PC-3 (cell line): ENCODE results near the gene RAB44. TPM values are rescaled to one million over a fixed set of nuclear protein-coding genes. Genes with fewer than 3 reads are reported as not detected.

Source experiments
- ATAC-seq: fragments of 200-7000 bp; cut with Tn5 transposase; 2 replicates; pipeline ENCODE4 v1.9.1; 2020; ENCODE audit warnings: mild to moderate bottlenecking, moderate library complexity
- BruUV-seq: library from RNA; stranded (reverse); fragments of 400-500 nt; replicated peaks from 2 replicates; lab custom pipeline; 2021; lab: Mats Ljungman, UMichigan
- CTCF ChIA-PET: fragments of 300-600 bp; sonication (Branson Sonifier 250); formaldehyde crosslinking; loops from one replicate; lab custom pipeline; 2022; ENCODE audit warnings: antibody characterized with exemption; lab: Charles Lee
- POLR2A ChIA-PET: fragments of 300-600 bp; sonication (Branson Sonifier 250); formaldehyde crosslinking; loops from one replicate; lab custom pipeline; 2022; ENCODE audit warnings: antibody characterized with exemption; ENCODE audit not compliant: unreplicated experiment; lab: Charles Lee
- DNase-seq: peaks from one replicate; pipeline ENCODE4 v3.0.0-alpha.2; 2015
- H2AFZ ChIP-seq: fragments of 300-600 bp; sonication (generic); 2 replicates; pipeline ENCODE4 v1.6.0; 2016; ENCODE audit warnings: antibody characterized with exemption, low read length
- H3F3A ChIP-seq: fragments of 300-600 bp; sonication (generic); one replicate; pipeline ENCODE4 v1.6.0; 2017; ENCODE audit warnings: antibody characterized with exemption, low read length, control low read depth, mild to moderate bottlenecking; ENCODE audit not compliant: unreplicated experiment
- H3K27ac ChIP-seq: fragments of 300-600 bp; sonication (generic); 2 replicates; pipeline ENCODE4 v1.5.1; 2016; ENCODE audit warnings: mild to moderate bottlenecking, low read length
- H3K27me3 ChIP-seq: fragments of 300-600 bp; sonication (generic); 2 replicates; pipeline ENCODE4 v1.6.1; 2016; ENCODE audit warnings: low read length, mixed read lengths
- H3K36me3 ChIP-seq: fragments of 300-600 bp; sonication (generic); 2 replicates; pipeline ENCODE4 v1.6.1; 2016; ENCODE audit warnings: low read depth, mixed run types, low read length, mixed read lengths
- H3K4me1 ChIP-seq: fragments of 300-600 bp; sonication (generic); 2 replicates; pipeline ENCODE4 v1.5.1; 2016; ENCODE audit warnings: low read length; ENCODE audit not compliant: insufficient read depth
- H3K4me2 ChIP-seq: fragments of 300-600 bp; sonication (generic); 2 replicates; pipeline ENCODE4 v1.6.0; 2016; ENCODE audit warnings: low read length
- H3K4me3 ChIP-seq: fragments of 300-600 bp; sonication (generic); 2 replicates; pipeline ENCODE4 v1.5.1; 2016; ENCODE audit warnings: mild to moderate bottlenecking, low read length, mixed read lengths
- H3K79me2 ChIP-seq: fragments of 300-600 bp; sonication (generic); 2 replicates; pipeline ENCODE4 v1.6.1; 2017; ENCODE audit warnings: low read length, mixed read lengths
- H3K9ac ChIP-seq: fragments of 300-600 bp; sonication (generic); 2 replicates; pipeline ENCODE4 v1.6.0; 2016; ENCODE audit warnings: mild to moderate bottlenecking, low read length
- H3K9me2 ChIP-seq: fragments of 300-600 bp; sonication (generic); replicated peaks from 2 replicates; pipeline ENCODE4 v1.6.1; 2016; ENCODE audit warnings: mixed run types, low read length, mixed read lengths
- H3K9me3 ChIP-seq: fragments of 300-600 bp; sonication (generic); 2 replicates; pipeline ENCODE4 v1.6.1; 2016; ENCODE audit warnings: low read length, mixed read lengths
- H4K20me1 ChIP-seq: fragments of 300-600 bp; sonication (generic); 2 replicates; pipeline ENCODE4 v1.6.1; 2016; ENCODE audit warnings: low read length, mixed read lengths
- CTCF ChIP-seq: fragments of 300-600 bp; sonication (generic); conservative IDR thresholded peaks from 2 replicates; pipeline ENCODE4 v1.5.1; 2017; ENCODE audit warnings: antibody characterized with exemption, low read depth, mild to moderate bottlenecking, low read length
- EZH2 ChIP-seq: fragments of 300-600 bp; sonication (generic); IDR thresholded peaks from one replicate; pipeline ENCODE4 v1.6.1; 2017; ENCODE audit warnings: antibody characterized with exemption, mild to moderate bottlenecking, low read length; ENCODE audit not compliant: unreplicated experiment
- EZH2phosphoT487 ChIP-seq: fragments of 300-600 bp; sonication (generic); IDR thresholded peaks from 2 replicates; pipeline ENCODE4 v1.6.1; 2018; ENCODE audit warnings: mild to moderate bottlenecking, antibody characterized with exemption, low read length, borderline replicate concordance
- intact Hi-C: fragments of 100-400 bp; cut with micrococcal nuclease; formaldehyde crosslinking; loops from 2 replicates; pipeline ENCODE4 v1.9.0; 2023
- total RNA-seq: library from RNA; depleted of rRNA; stranded (reverse); fragments of >200 nt; gene quantifications from 2 replicates; pipeline ENCODE4 v1.2.3, GENCODE V29; 2014

The RAB44 gene
- total RNA-seq, 1 experiment from 2014 or later: not detected

DNA sequence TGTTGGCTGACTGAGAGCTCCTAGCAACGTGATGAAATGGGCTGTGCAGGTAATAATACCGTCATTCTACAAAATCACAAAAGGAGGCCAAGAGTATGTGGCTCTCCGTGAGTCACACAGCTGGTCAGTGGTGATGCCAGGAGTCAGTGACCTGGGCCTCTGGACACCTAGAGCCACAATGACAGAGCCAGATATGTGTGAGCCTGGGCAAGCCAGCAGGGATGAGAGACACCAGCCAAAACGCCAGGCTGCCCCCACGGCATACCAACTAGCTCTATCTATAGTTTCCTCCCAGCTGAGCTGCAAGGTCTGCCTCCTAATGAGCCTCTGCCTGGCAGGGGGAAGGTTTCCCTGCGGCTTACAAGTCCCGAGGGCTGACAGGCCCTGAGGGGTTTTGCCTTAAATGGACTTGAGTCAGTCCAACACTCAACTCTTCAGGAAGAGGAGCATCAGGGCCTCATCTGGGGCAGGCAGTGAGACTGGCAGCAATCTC lies 71.6 kb downstream of the RAB44 start:
- no peaks in the 10 kb centered on the region for H3K9me2 ChIP-seq
- intact Hi-C loops: loop anchor here (10.0 kb wide), 1 partner anchor 446 kb away; no protein-coding TSS in a partner anchor
- peak; percentile 81 for DNase-seq
- H2AFZ ChIP-seq: peak overlapping the region; percentile 1; the same call in 1 of the 2 replicates
- BruUV-seq: no TSS peak
- no peaks in the 10 kb centered on the region for H3K36me3 ChIP-seq
- no peaks in the 10 kb centered on the region for H3K79me2 ChIP-seq
- H3K9ac ChIP-seq: peak overlapping the region; percentile 22; the same call in 1 of the 2 replicates
- no peaks in the 10 kb centered on the region for H3K27me3 ChIP-seq
- H3F3A ChIP-seq: peaks cover 4% of the 10 kb centered on the region
- H3K27ac ChIP-seq: peak overlapping the region; percentile 75
- peaks cover 25% of the 10 kb centered on the region for H3K4me1 ChIP-seq
- ChIA-PET CTCF (interaction anchor here (0.5 to 2.4 kb wide), 4 partner anchors 11 to 252 kb away, joined by 3 to 27 read pairs (median 4); no protein-coding TSS in a partner anchor), POLR2A (interaction anchor here (0.6 to 0.7 kb wide), 2 partner anchors 29 to 78 kb away, joined by 4 to 5 read pairs; no protein-coding TSS in a partner anchor)
- no peaks in the 10 kb centered on the region for H3K9me3 ChIP-seq
- TF ChIP-seq CTCF (no peak), EZH2 (no peak), EZH2phosphoT487 (no peak)
- no peak overlapping the region for H3K4me3 ChIP-seq
- H4K20me1 ChIP-seq: no peaks in the 10 kb centered on the region
- peak; percentile 66 for ATAC-seq
- peak overlapping the region; percentile 51 for H3K4me2 ChIP-seq

DNA sequence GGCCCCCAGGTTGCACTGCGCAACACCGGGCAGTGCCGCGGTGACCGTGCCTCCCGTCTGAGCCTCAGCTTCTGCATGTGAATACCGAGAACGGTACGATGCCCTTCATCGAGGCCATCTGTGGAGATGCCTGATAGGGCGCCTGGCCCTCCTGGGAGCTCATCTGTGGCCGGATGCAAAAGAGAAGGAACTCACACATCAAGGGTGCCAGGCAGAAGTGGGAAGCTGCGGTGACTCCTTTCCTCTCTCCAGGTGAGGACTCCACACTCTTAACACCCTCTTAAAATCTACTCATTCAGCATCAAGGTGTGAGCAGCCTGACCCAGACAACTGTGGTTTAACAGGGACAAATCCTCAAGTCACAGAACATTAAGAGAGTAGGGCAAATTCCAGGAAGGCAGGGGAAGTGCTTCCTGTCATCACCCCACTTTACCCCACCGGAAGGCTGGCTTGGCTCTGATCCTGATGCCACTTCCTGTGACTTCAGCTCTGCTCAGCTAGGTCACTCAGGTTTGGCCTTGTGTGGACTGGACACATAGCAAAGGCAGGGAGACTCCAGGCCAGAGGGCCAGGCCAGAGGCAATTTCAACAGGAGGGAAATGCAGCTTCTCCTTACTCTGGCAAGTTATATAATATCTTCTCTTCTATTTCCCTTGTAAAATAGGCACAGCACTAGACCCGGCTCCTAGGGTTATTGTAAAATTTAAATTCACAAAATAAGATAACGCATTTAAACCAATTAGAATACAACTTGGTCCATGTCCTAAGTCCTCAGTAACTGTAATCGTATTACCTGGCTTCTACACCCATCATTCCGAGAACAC lies 72.3 kb downstream of the RAB44 start:
- peak; percentile 64 for ATAC-seq
- peak overlapping the region; percentile 24; the same call in 1 of the 2 replicates for H2AFZ ChIP-seq

More for the DNA sequence above, 72.3 kb downstream of the RAB44 start:
- H3K36me3 ChIP-seq: no peaks in the 10 kb centered on the region
- peak overlapping the region; percentile 75 for H3K27ac ChIP-seq
- H3K4me1 ChIP-seq: peaks cover 25% of the 10 kb centered on the region
- peaks cover 4% of the 10 kb centered on the region for H3F3A ChIP-seq
- H3K4me2 ChIP-seq: peak overlapping the region; percentile 51
- no peak overlapping the region for H3K4me3 ChIP-seq
- no TSS peak for BruUV-seq
- no peaks in the 10 kb centered on the region for H4K20me1 ChIP-seq
- CTCF ChIA-PET: interaction anchor here (1.3 to 2.4 kb wide), 2 partner anchors 13 to 252 kb away, joined by 3 to 27 read pairs; no protein-coding TSS in a partner anchor
- H3K9ac ChIP-seq: peak overlapping the region; percentile 22; the same call in 1 of the 2 replicates
- TF ChIP-seq EZH2: no peak
- TF ChIP-seq CTCF: no peak
- no peak for TF ChIP-seq EZH2phosphoT487
- intact Hi-C loops: loop anchor here (10.0 kb wide), 1 partner anchor 445 kb away; no protein-coding TSS in a partner anchor
- POLR2A ChIA-PET: no interaction called here
- no peaks in the 10 kb centered on the region for H3K9me3 ChIP-seq
- H3K79me2 ChIP-seq: no peaks in the 10 kb centered on the region
- no peaks in the 10 kb centered on the region for H3K27me3 ChIP-seq
- H3K9me2 ChIP-seq: no peaks in the 10 kb centered on the region
- DNase-seq: peak; percentile 72
